CD4-positive, CD25-positive, alpha-beta regulatory T cell (primary cell): ENCODE results near the gene KCNK1. TPM values are rescaled to one million over a fixed set of nuclear protein-coding genes. Genes with fewer than 3 reads are reported as not detected.
A peak's percentile ranks its signal among the peaks of the same experiment; 100 is the strongest.

Experiments used
- ATAC-seq, 2 donors: fragments of 150-1000 bp; cut with Tn5 transposase; one replicate each; pipeline ENCODE4 v1.10.0; 2021; ENCODE audit warnings: low read depth in 2 of 2, moderate number of reproducible peaks in 2 of 2, moderate library complexity in 1 of 2
- DNase-seq, 3 donors: peaks; one replicate each; pipeline versions ENCODE4 v3.0.0 to v3.0.0-alpha.2; 2012 to 2022; ENCODE audit warnings: mixed read lengths in 1 of 3
- H3K27ac ChIP-seq: one replicate; pipeline ENCODE4 v1.7.0; 2013; ENCODE audit warnings: mild to moderate bottlenecking, low read length; ENCODE audit not compliant: insufficient read depth, poor library complexity, severe bottlenecking
- H3K27me3 ChIP-seq: one replicate; pipeline ENCODE4 v1.7.0; 2013; ENCODE audit warnings: low read length; ENCODE audit not compliant: control insufficient read depth, insufficient read depth
- H3K36me3 ChIP-seq: one replicate; pipeline ENCODE4 v1.7.0; 2013; ENCODE audit warnings: mild to moderate bottlenecking, low read length, moderate library complexity; ENCODE audit not compliant: control insufficient read depth, insufficient read depth
- H3K4me1 ChIP-seq: 2 replicates; pipeline ENCODE4 v1.7.0; 2013; ENCODE audit warnings: mild to moderate bottlenecking, low read length; ENCODE audit not compliant: insufficient read depth, control insufficient read depth, poor library complexity, severe bottlenecking
- H3K4me3 ChIP-seq: one replicate; pipeline ENCODE4 v1.7.0; 2013; ENCODE audit warnings: low read depth, mild to moderate bottlenecking, low read length, moderate library complexity
- H3K9me3 ChIP-seq, 2 experiments: 1 replicate in 1 of 2; 2 replicates in 1 of 2; pipeline ENCODE4 v1.7.0; 2013; ENCODE audit warnings: low read length in 2 of 2, mild to moderate bottlenecking in 1 of 2, moderate library complexity in 1 of 2; ENCODE audit not compliant: control insufficient read depth in 2 of 2
- H3K27ac Mint-ChIP-seq, 3 donors: one replicate each; pipeline ENCODE4 v1.8.0; 2020 to 2022; ENCODE audit warnings: mild to moderate bottlenecking in 3 of 3, mixed read lengths in 3 of 3, moderate library complexity in 2 of 3
- H3K27me3 Mint-ChIP-seq: one replicate; pipeline ENCODE4 v1.8.0; 2022; ENCODE audit warnings: mild to moderate bottlenecking, mixed read lengths
- H3K36me3 Mint-ChIP-seq: one replicate; pipeline ENCODE4 v1.8.0; 2020; ENCODE audit warnings: mixed read lengths
- H3K4me1 Mint-ChIP-seq, 4 donors: one replicate each; pipeline ENCODE4 v1.8.0; 2020 to 2022; ENCODE audit warnings: mixed read lengths in 4 of 4, mild to moderate bottlenecking in 1 of 4
- H3K4me3 Mint-ChIP-seq, 4 donors: one replicate each; pipeline ENCODE4 v1.8.0; 2020 to 2022; ENCODE audit warnings: mild to moderate bottlenecking in 4 of 4, mixed read lengths in 4 of 4, moderate library complexity in 3 of 4
- H3K9me3 Mint-ChIP-seq, 7 donors: one replicate each; pipeline ENCODE4 v1.8.0; 2020 to 2022; ENCODE audit warnings: mixed read lengths in 7 of 7, mild to moderate bottlenecking in 3 of 7, moderate library complexity in 2 of 7
- polyA plus RNA-seq, 4 donors: library from polyadenylated mRNA; unstranded; fragments of 300-500 nt; fragmentation: Illumina TruSeq; gene quantifications; one replicate each; pipeline ENCODE4 v1.2.3, GENCODE V29; 2021
- total RNA-seq: library from RNA; stranded (reverse); gene quantifications from one replicate; pipeline ENCODE4 v1.2.3, GENCODE V29; 2022

KCNK1 gene
- total and polyA plus RNA-seq, 5 donors from 2014 or later: 0.15 to 0.99 (median 0.21) TPM; not detected in 1

DNA sequence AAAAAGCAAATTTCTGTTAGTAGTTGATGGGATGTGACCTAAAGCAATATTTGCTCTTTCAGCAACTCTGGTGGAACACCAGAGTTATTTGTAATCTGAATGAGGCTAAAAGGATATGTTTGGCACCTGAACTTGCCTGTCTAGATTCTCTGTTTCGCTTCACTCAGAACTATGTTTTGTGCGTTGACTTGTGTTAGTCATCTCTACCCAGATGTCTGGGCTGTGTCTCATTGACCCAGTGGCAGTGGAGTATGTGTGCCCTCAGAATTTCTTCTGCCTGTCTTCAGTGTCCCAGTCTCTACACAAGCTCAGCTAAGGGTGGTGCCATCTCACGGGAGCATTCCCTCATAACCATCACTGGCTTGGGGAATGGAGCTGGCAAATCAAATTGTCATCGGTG lies 13.9 kb downstream of the KCNK1 start:
- no peak overlapping the region for H3K27ac Mint-ChIP-seq
- no peaks in the 10 kb centered on the region for H3K4me1 Mint-ChIP-seq
- no peaks in the 10 kb centered on the region for H3K36me3 Mint-ChIP-seq
- Histone ChIP-seq H3K4me3 (no peak overlapping the region), H3K36me3 (no peaks in the 10 kb centered on the region), H3K27me3 (no peaks in the 10 kb centered on the region), H3K4me1 (no peaks in the 10 kb centered on the region), H3K27ac (no peak overlapping the region), H3K9me3 (no peaks in the 10 kb centered on the region)
- DNase-seq (peak in 1 of 3 donors; percentile 30), ATAC-seq (no peak)
- H3K4me3 Mint-ChIP-seq: peak overlapping the region in 1 of 4 donors; percentile 8
- H3K9me3 Mint-ChIP-seq: peaks cover 0 to 2% (median 0%) of the 10 kb centered on the region in 7 donors
- no peaks in the 10 kb centered on the region for H3K27me3 Mint-ChIP-seq

DNA sequence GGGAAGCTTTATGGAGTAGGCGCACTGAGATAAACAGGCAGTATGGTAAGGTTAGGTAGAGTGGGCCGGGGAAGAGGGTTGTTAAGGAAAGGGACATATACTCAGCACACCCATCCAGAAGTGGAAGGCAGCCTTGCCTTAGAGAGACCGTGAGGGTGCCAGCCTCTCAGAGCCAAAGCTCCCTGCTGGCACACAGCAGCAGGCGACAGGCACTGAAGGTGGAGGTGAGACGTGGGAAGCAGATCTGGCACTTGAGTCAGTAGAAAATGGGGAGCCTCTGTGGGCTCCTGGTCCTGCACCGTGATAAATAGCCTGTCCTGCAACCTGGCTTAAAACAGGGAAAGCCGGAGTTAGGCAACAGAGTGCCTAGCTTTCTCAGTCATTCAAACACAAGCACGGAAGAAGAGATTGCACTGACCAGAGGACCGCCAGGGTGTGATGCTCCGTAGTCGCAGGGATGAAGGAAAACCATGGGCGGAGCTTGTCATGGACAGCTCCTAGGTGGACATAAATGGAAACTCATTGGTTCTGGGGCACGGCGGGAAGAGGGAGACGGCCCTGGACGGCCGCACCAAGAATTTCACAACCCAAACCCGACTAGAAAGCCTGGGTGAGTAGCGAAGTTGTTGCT lies 15.5 kb downstream of the KCNK1 start:
- H3K4me3 Mint-ChIP-seq: no peak overlapping the region
- no peaks in the 10 kb centered on the region for H3K36me3 Mint-ChIP-seq
- H3K4me3 ChIP-seq: no peak overlapping the region
- no peaks in the 10 kb centered on the region for H3K36me3 ChIP-seq
- H3K27me3 Mint-ChIP-seq: no peaks in the 10 kb centered on the region
- no peaks in the 10 kb centered on the region for H3K4me1 ChIP-seq
- H3K27ac ChIP-seq: no peak overlapping the region
- DNase-seq (no peak), ATAC-seq (no peak)
- peaks cover 0 to 2% (median 0%) of the 10 kb centered on the region in 7 donors for H3K9me3 Mint-ChIP-seq
- H3K27ac Mint-ChIP-seq: no peak overlapping the region
- peaks cover 4% of the 10 kb centered on the region for H3K27me3 ChIP-seq
- no peaks in the 10 kb centered on the region for H3K4me1 Mint-ChIP-seq
- no peaks in the 10 kb centered on the region for H3K9me3 ChIP-seq

DNA sequence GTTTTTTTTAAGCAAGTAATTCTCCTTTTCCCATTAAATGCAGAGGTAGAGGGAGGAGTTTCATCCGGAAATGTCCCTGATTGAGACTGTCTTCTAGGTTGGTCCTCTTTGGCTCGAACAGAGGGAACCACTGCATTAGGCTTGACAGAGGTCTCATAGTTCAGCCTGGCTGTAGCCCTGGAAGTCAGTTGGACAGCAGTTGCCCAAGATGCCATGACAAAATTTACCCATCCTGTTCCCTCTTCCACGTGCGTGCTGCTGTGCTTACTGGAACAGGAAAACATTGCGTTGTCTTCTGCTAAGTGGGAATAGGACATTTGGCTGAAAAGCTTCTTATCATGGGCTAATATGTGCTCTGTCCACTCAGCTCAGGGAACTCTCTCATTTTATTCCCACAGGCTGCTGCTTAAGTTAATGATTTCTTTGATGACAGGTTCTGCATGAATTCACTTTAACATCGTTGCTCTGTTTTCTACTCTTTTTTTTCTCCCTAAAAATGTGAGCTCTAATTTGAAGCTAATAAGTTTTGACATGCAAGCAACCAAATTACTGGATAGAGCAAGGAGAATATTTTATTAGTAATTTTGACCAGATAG lies 18.0 kb downstream of the KCNK1 start:
- Histone ChIP-seq H3K27ac (no peak overlapping the region), H3K4me1 (no peaks in the 10 kb centered on the region), H3K4me3 (no peak overlapping the region), H3K36me3 (no peaks in the 10 kb centered on the region), H3K27me3 (peaks cover 5% of the 10 kb centered on the region), H3K9me3 (no peaks in the 10 kb centered on the region)
- Mint-ChIP-seq H3K36me3 (no peaks in the 10 kb centered on the region), H3K9me3 (peaks cover 0 to 4% (median 0%) of the 10 kb centered on the region in 7 donors), H3K4me1 (no peaks in the 10 kb centered on the region), H3K27me3 (no peaks in the 10 kb centered on the region), H3K4me3 (no peak overlapping the region), H3K27ac (no peak overlapping the region)
- DNase-seq: no peak
- no peak for ATAC-seq

DNA sequence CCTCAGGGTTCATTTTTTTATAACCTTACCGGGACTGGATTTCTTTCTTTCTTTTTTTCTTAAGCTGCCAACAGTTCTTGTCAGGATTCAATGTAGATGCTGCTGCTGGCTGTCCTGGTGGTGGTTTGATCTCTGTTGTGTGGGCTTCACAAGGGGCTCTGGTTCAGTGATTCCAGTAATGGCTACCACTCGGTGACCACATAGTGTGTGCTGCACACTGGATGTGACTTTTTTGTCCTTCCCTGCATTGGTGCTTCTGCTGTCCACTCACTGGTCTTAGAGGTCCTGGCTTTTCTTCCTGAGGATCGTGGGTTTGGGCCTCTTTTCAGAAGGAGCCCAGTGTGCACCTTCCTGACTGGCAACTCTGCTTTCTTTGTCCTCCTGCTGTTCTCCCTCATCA lies 18.5 kb downstream of the KCNK1 start:
- no peaks in the 10 kb centered on the region for H3K36me3 Mint-ChIP-seq
- H3K27ac ChIP-seq: no peak overlapping the region
- no peak overlapping the region for H3K4me3 ChIP-seq
- no peaks in the 10 kb centered on the region for H3K36me3 ChIP-seq
- no peak overlapping the region for H3K27ac Mint-ChIP-seq
- no peaks in the 10 kb centered on the region for H3K4me1 ChIP-seq
- no peak for ATAC-seq
- H3K27me3 Mint-ChIP-seq: no peaks in the 10 kb centered on the region
- H3K9me3 ChIP-seq: no peaks in the 10 kb centered on the region
- no peak overlapping the region for H3K4me3 Mint-ChIP-seq
- peaks cover 0 to 4% (median 0%) of the 10 kb centered on the region in 7 donors for H3K9me3 Mint-ChIP-seq
- no peaks in the 10 kb centered on the region for H3K4me1 Mint-ChIP-seq
- no peak for DNase-seq
- H3K27me3 ChIP-seq: peaks cover 5% of the 10 kb centered on the region

DNA sequence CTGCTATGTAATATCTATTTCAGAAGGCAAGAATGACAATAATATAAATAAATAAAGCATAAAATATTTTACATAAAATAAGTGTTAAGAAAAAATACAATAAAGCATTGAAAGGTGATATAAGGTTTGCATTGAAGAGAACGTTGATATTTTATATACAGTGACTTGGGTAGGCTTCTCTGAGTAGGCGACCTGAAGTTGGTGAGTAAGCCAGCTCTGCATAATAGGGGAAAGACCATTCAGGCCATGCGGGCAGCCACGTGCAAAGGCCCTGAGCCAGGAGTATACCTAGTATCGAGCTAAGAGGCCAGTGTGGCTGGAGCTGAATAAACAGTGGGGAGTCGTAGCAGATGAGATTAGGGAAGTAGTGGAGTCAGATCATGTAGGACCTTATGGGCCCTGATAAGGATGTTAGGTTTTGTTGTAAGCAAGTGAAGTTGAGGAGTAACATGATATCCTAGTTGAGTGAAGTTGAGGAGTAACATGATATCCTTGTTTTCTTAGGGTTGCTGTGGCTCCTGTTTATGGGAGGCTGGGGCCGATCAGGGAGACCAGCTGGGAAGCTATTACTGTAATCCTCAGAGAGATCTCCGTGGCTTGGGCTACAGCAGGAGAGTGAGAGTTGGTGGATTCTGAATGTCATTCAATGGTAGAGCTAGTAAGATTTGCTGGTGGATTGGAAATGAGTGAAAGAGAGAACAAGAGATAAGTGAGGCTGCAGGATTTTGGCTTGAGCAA lies 22.0 kb downstream of the KCNK1 start:
- H3K9me3 Mint-ChIP-seq: peaks cover 0 to 4% (median 0%) of the 10 kb centered on the region in 7 donors
- Histone ChIP-seq H3K4me3 (no peak overlapping the region), H3K4me1 (no peaks in the 10 kb centered on the region), H3K27me3 (peaks cover 6% of the 10 kb centered on the region), H3K36me3 (no peaks in the 10 kb centered on the region), H3K9me3 (no peaks in the 10 kb centered on the region), H3K27ac (no peak overlapping the region)
- no peaks in the 10 kb centered on the region for H3K36me3 Mint-ChIP-seq
- no peaks in the 10 kb centered on the region for H3K4me1 Mint-ChIP-seq
- H3K27ac Mint-ChIP-seq: no peak overlapping the region
- DNase-seq (no peak), ATAC-seq (no peak)
- peaks cover 4% of the 10 kb centered on the region for H3K27me3 Mint-ChIP-seq
- H3K4me3 Mint-ChIP-seq: no peak overlapping the region

DNA sequence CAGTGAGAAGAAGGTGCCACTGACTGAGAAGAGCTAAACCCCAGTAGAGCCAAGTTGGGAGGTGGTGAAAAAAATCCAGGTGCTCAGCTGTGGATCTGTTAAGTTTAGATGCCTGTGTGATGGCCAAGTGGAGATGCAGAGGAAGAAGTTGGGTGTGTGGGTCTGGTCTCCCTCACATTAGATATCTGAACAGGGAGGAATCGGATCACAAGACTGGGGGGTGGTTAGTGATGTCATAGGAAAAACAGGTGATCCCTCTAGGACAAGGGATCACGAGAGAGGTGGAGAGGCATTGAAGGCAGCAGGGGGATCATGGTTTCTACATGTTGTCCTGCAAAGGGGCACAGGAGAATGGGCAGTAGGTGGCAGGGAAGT lies 22.6 kb downstream of the KCNK1 start:
- Histone ChIP-seq H3K36me3 (no peaks in the 10 kb centered on the region), H3K27me3 (peaks cover 7% of the 10 kb centered on the region), H3K4me3 (no peak overlapping the region), H3K27ac (no peak overlapping the region), H3K9me3 (no peaks in the 10 kb centered on the region), H3K4me1 (no peaks in the 10 kb centered on the region)
- H3K9me3 Mint-ChIP-seq: peaks cover 0 to 4% (median 1%) of the 10 kb centered on the region in 7 donors
- DNase-seq: no peak
- H3K27ac Mint-ChIP-seq: no peak overlapping the region
- H3K27me3 Mint-ChIP-seq: peaks cover 4% of the 10 kb centered on the region
- H3K4me1 Mint-ChIP-seq: no peaks in the 10 kb centered on the region
- ATAC-seq: no peak
- no peaks in the 10 kb centered on the region for H3K36me3 Mint-ChIP-seq
- no peak overlapping the region for H3K4me3 Mint-ChIP-seq

DNA sequence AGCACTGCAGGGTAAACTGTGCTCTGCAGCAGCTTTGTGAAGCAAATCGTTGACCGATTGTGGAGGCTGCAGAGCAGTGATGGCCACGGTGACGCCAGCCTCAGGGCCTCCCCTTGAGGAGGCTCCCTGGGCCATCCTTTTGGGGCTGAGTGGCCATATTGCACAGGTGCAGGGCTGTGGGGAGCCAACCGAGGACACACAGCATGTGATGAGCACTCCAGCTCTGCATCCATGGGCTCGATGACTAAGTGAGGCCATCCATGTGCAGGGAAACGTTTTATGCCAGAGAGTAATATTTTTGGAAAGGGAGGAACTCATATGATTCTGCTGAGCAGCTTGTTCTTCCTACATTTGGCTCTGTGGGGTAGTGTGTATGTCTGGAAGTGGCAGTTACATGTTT lies 24.6 kb downstream of the KCNK1 start:
- Histone ChIP-seq H3K4me1 (no peaks in the 10 kb centered on the region), H3K27ac (no peak overlapping the region), H3K27me3 (peaks cover 5% of the 10 kb centered on the region), H3K9me3 (no peaks in the 10 kb centered on the region), H3K36me3 (no peaks in the 10 kb centered on the region), H3K4me3 (no peak overlapping the region)
- Mint-ChIP-seq H3K9me3 (peaks cover 0 to 7% (median 2%) of the 10 kb centered on the region in 7 donors), H3K27ac (no peak overlapping the region), H3K4me1 (no peaks in the 10 kb centered on the region), H3K27me3 (peaks cover 10% of the 10 kb centered on the region), H3K36me3 (no peaks in the 10 kb centered on the region), H3K4me3 (no peak overlapping the region)
- ATAC-seq (no peak), DNase-seq (no peak)
